Measurements from ENCODE around the gene FES. TPM values are rescaled to one million over a fixed set of nuclear protein-coding genes. Genes with fewer than 3 reads are reported as not detected.

Gene FES
- total and polyA plus RNA-seq, 2 of the 13 experiments (the other 11 are each of a cell fraction or from before 2014, with no cell fraction given): 4.0 to 9.5 TPM

DNA sequence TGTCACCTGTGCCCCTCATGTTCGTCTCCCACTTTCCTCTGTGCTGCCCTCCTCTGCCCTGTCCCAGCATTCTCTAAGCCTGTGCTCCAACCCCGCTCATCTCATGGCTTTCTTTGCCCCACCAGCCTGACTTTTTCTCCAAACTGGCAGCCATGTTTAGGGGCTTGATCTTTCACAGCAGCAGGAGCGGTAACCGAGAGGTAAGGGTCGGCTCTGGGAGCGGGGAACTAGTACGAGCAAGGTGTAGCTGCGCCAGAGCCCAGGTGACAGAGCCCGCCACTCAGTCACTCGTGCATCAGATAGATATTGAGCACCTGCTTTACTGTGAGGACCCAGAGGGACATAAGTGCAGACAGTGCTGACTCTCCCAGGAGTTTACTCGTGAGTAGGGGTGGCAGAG, 32.2 kb downstream of the FES start (continued):
- TF ChIP-seq ZMYM2 (CRISPR knock-in tag; IDR thresholded peaks at IDR 0.05) (no peak), CEBPG (CRISPR knock-in tag; IDR thresholded peaks at IDR 0.05) (no peak), ZNF329 (CRISPR knock-in tag; IDR thresholded peaks at IDR 0.05; ENCODE audit: low read depth) (no peak), ATF1 (CRISPR knock-in tag; IDR thresholded peaks at IDR 0.05) (no peak), XBP1 (CRISPR knock-in tag; IDR thresholded peaks at IDR 0.05) (no peak)

DNA sequence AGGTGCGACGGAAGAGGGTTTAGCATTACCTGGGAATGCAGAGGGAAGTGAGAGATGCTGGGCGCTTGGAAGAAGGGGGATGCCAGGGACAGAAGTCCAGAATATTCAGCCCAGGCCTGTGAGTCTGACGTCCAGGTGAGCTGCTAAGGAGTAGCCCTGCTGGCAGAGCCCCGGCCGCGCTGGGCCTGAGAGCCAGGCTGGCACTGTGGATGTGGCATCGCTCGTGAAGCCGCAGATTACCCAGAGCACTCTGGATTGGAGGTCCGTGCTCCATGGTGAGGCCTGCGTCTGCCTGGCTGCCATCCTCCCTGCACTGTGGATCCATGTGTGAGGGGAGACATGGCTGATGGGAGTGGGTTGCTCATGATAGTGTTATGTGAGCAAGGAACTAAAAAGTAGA, 33.3 kb downstream of the FES start:
- H3K9me3 ChIP-seq (ENCODE audit: low read length): no peaks in the 10 kb centered on the region
- in situ Hi-C loops (cut with HindIII; ENCODE audit: extremely low pct_ligation_motif_present, low pct_unique_long_range_greater_than_20kb) (no loop called here), intact Hi-C loops (cut with micrococcal nuclease; ENCODE audit: unreplicated experiment) (no loop called here)
- no TSS peak for BruUV-seq (replicated peaks)
- H3K79me2 ChIP-seq (ENCODE audit: insufficient read depth, low read length): no peaks in the 10 kb centered on the region
- DNase-seq (ENCODE audit: low spot score) (no peak), ATAC-seq (no peak), FAIRE-seq (no peak)
- WGBS (ENCODE audit: low lambda C conversion rate): 99% methylated on average over 6 of the region's 12 CpGs
- H3K4me3 ChIP-seq (replicated peaks in 1 of 3; ENCODE audit: insufficient read depth in 1 of 3, low read depth in 2 of 3, low read length in 3 of 3): no peak overlapping the region
- H3K27ac ChIP-seq (ENCODE audit: extremely low read length, insufficient read depth, low read length): no peak overlapping the region
- H3K4me1 ChIP-seq (ENCODE audit: insufficient read depth, low read length): peaks cover 7% of the 10 kb centered on the region
- H3K36me3 ChIP-seq (replicated peaks in 1 of 2; ENCODE audit: control insufficient read depth in 1 of 2, insufficient read depth in 2 of 2, low read length in 2 of 2): peaks cover 32 to 74% of the 10 kb centered on the region in 2 experiments; a peak in 4 of 5 replicates
- no peaks in the 10 kb centered on the region for H4K20me1 ChIP-seq (ENCODE audit: insufficient read depth, low read length)
- no peaks in the 10 kb centered on the region for H3K27me3 ChIP-seq (ENCODE audit: control insufficient read depth in 1 of 2, insufficient read depth in 2 of 2, low read length in 2 of 2)
- no peak overlapping the region for H2AFZ ChIP-seq (ENCODE audit: low read length)
- H3K4me2 ChIP-seq (ENCODE audit: low read depth, low read length): no peak overlapping the region
- no peak overlapping the region for H3K9ac ChIP-seq (ENCODE audit: insufficient read depth, low read depth, low read length)
- POLR2A ChIA-PET: no interaction called here
- CTCF ChIA-PET (ENCODE audit: low intra/inter-chr PET ratio, low total read pairs): no interaction called here
- TF ChIP-seq AGO2 (optimal IDR thresholded peaks at IDR 0.05; ENCODE audit: low read depth, low read length) (no peak), ZNF891 (CRISPR knock-in tag; IDR thresholded peaks at IDR 0.05) (no peak)
- TF ChIP-seq, protein P1, sequence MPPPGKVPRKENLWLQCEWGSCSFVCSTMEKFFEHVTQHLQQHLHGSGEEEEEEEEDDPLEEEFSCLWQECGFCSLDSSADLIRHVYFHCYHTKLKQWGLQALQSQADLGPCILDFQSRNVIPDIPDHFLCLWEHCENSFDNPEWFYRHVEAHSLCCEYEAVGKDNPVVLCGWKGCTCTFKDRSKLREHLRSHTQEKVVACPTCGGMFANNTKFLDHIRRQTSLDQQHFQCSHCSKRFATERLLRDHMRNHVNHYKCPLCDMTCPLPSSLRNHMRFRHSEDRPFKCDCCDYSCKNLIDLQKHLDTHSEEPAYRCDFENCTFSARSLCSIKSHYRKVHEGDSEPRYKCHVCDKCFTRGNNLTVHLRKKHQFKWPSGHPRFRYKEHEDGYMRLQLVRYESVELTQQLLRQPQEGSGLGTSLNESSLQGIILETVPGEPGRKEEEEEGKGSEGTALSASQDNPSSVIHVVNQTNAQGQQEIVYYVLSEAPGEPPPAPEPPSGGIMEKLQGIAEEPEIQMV (CRISPR knock-in tag; IDR thresholded peaks at IDR 0.05; ENCODE audit: low read depth): no peak

All from HepG2 (cell line).